ENCODE data around the gene MSH3.
A peak's percentile ranks its signal among the peaks of the same experiment; 100 is the strongest.

MSH3 gene

GRCh38 chr5:80725446-80725845 lies 71.0 kb downstream of the MSH3 start (continued):
- no peak for TF ChIP-seq ZNF518A (tag by site-specific recombination; conservative IDR thresholded peaks at IDR 0.05; ENCODE audit: low read depth)
- TF ChIP-seq ZNF324 (tag by site-specific recombination; IDR thresholded peaks at IDR 0.05), result no peak

GRCh38 chr5:80736730-80737129 lies 82.3 kb downstream of the MSH3 start:
- ChIA-PET CTCF (interaction anchor here (0.6 to 0.9 kb wide), 2 partner anchors 39 to 222 kb away, joined by 3 to 4 read pairs; no protein-coding TSS in a partner anchor), POLR2A (no interaction called here)
- Histone ChIP-seq H3K36me3 (ENCODE audit: control insufficient read depth in 2 of 2, insufficient read depth in 1 of 2, low read length in 2 of 2) (peaks cover 0 to 2% of the 10 kb centered on the region in 2 experiments; a peak in 1 of 3 replicates), H3K9me3 (ENCODE audit: control insufficient read depth, insufficient read depth, low read depth, low read length) (no peaks in the 10 kb centered on the region), H3K4me3 (ENCODE audit: low read depth, low read length) (no peak overlapping the region), H3K27ac (ENCODE audit: extremely low read depth, low read depth, low read length) (no peak overlapping the region), H3K4me1 (ENCODE audit: control insufficient read depth, insufficient read depth, low read length) (peaks cover 15% of the 10 kb centered on the region)
- TF ChIP-seq PRDM6 (tag by site-specific recombination; IDR thresholded peaks at IDR 0.05) (no peak), ZNF280D (tag by site-specific recombination; IDR thresholded peaks at IDR 0.05) (no peak), ZEB2 (tag by site-specific recombination; IDR thresholded peaks at IDR 0.05) (no peak), ZNF18 (tag by site-specific recombination; IDR thresholded peaks at IDR 0.05) (no peak), PBX3 (CRISPR knock-in tag; IDR thresholded peaks at IDR 0.05) (no peak)

GRCh38 chr5:80738466-80738865 lies 84.0 kb downstream of the MSH3 start:
- H3K9me3 ChIP-seq (ENCODE audit: control insufficient read depth, insufficient read depth, low read depth, low read length), result no peaks in the 10 kb centered on the region
- H3K27ac ChIP-seq (ENCODE audit: extremely low read depth, low read depth, low read length), result no peak overlapping the region
- no peak overlapping the region for H3K4me3 ChIP-seq (ENCODE audit: low read depth, low read length)
- TF ChIP-seq FEZF1 (tag by site-specific recombination; IDR thresholded peaks at IDR 0.05) (0 out of 2 replicates have a peak, but pooled peaks have one; percentile 15), EGR2 (tag by site-specific recombination; IDR thresholded peaks at IDR 0.05; ENCODE audit: low read depth) (no peak)
- POLR2A ChIA-PET, result no interaction called here
- H3K36me3 ChIP-seq (ENCODE audit: control insufficient read depth in 2 of 2, insufficient read depth in 1 of 2, low read length in 2 of 2), result peaks cover 9 to 10% of the 10 kb centered on the region in 2 experiments
- CTCF ChIA-PET, result no interaction called here
- H3K4me1 ChIP-seq (ENCODE audit: control insufficient read depth, insufficient read depth, low read length), result peaks cover 15% of the 10 kb centered on the region

Data from HEK293 (cell line).